Neural cell (in vitro differentiated cells): ENCODE measurements around the gene MAP2K4. TPM values are rescaled to one million over a fixed set of nuclear protein-coding genes. Genes with fewer than 3 reads are reported as not detected.

Source experiments
- H2AFZ ChIP-seq: fragments of 200-600, 300-800 bp; sonication (generic), shearing (Covaris generic); 2 replicates; pipeline ENCODE4 v1.6.0; 2014; ENCODE audit warnings: low read depth, mild to moderate bottlenecking, antibody characterized with exemption, low read length, moderate library complexity
- H3F3A ChIP-seq: fragments of 200-600 bp; shearing (Covaris generic); 2 replicates; pipeline ENCODE4 v1.6.1; 2016; ENCODE audit warnings: mild to moderate bottlenecking, moderate library complexity, mixed read lengths, antibody characterized with exemption, low read length; ENCODE audit not compliant: insufficient read depth, poor library complexity, severe bottlenecking
- H3K27ac ChIP-seq: fragments of 200-600, 300-800 bp; sonication (generic), shearing (Covaris generic); 2 replicates; pipeline ENCODE4 v1.5.1; 2014; ENCODE audit warnings: mild to moderate bottlenecking, low read length, moderate library complexity
- H3K27me3 ChIP-seq: fragments of 300-800, 200-600 bp; sonication (generic), shearing (Covaris generic); 2 replicates; pipeline ENCODE4 v1.6.0; 2014; ENCODE audit warnings: mild to moderate bottlenecking, low read depth, low read length, moderate library complexity; ENCODE audit not compliant: insufficient read depth
- H3K36me3 ChIP-seq: fragments of 300-800, 200-600 bp; sonication (generic), shearing (Covaris generic); 2 replicates; pipeline ENCODE4 v1.5.1; 2014; ENCODE audit warnings: mild to moderate bottlenecking, antibody characterized with exemption, low read length, moderate library complexity; ENCODE audit not compliant: insufficient read depth
- H3K4me2 ChIP-seq: fragments of 300-800, 200-600 bp; sonication (generic), shearing (Covaris generic); 2 replicates; pipeline ENCODE4 v1.6.0; 2014; ENCODE audit warnings: mild to moderate bottlenecking, low read length
- H3K4me3 ChIP-seq: fragments of 300-800, 200-600 bp; sonication (generic), shearing (Covaris generic); 2 replicates; pipeline ENCODE4 v1.5.1; 2014; ENCODE audit warnings: mild to moderate bottlenecking, low read length, moderate library complexity
- H3K79me2 ChIP-seq: fragments of 200-600 bp; shearing (Covaris generic); replicated peaks from 2 replicates; pipeline ENCODE4 v1.6.0; 2014; ENCODE audit warnings: mild to moderate bottlenecking, low read length, moderate library complexity; ENCODE audit not compliant: insufficient read depth
- H3K9ac ChIP-seq: fragments of 300-800, 200-600 bp; sonication (generic), shearing (Covaris generic); 2 replicates; pipeline ENCODE4 v1.6.1; 2016; ENCODE audit warnings: mild to moderate bottlenecking, low read length, mixed read lengths
- H3K9me2 ChIP-seq: fragments of 200-600 bp; shearing (Covaris generic); 2 replicates; pipeline ENCODE4 v1.6.1; 2016; ENCODE audit warnings: mild to moderate bottlenecking, low read length, mixed read lengths; ENCODE audit not compliant: insufficient read depth
- H3K9me3 ChIP-seq: fragments of 200-600, 300-800 bp; sonication (generic), shearing (Covaris generic); 2 replicates; pipeline ENCODE4 v1.6.1; 2016; ENCODE audit warnings: mild to moderate bottlenecking, mixed run types, low read length, moderate library complexity, mixed read lengths
- H4K20me1 ChIP-seq: fragments of 200-600 bp; shearing (Covaris generic); 2 replicates; pipeline ENCODE4 v1.6.1; 2016; ENCODE audit warnings: mild to moderate bottlenecking, mixed run types; ENCODE audit not compliant: insufficient read depth
- CTCF ChIP-seq: fragments of 450-650 bp; IDR thresholded peaks from 2 replicates; pipeline ENCODE4 v1.5.1; 2014; ENCODE audit warnings: antibody characterized with exemption, mild to moderate bottlenecking, moderate library complexity; ENCODE audit not compliant: poor library complexity, severe bottlenecking
- EP300 ChIP-seq: fragments of 450-650 bp; conservative IDR thresholded peaks from 2 replicates; pipeline ENCODE4 v1.6.1; 2014; ENCODE audit warnings: antibody characterized with exemption, mild to moderate bottlenecking, moderate library complexity; ENCODE audit not compliant: poor library complexity, severe bottlenecking
- EZH2 ChIP-seq: fragments of 200-600, 300-800 bp; shearing (Covaris generic), sonication (generic); IDR thresholded peaks from 2 replicates; pipeline ENCODE4 v1.6.1; 2014; ENCODE audit warnings: antibody characterized with exemption, low read length, borderline replicate concordance, mild to moderate bottlenecking; ENCODE audit not compliant: insufficient read depth, poor library complexity, severe bottlenecking
- MXI1 ChIP-seq: fragments of 450-650 bp; conservative IDR thresholded peaks from 2 replicates; pipeline ENCODE4 v1.6.1; 2014; ENCODE audit warnings: antibody characterized with exemption, mild to moderate bottlenecking; ENCODE audit not compliant: poor library complexity, severe bottlenecking
- RAD21 ChIP-seq: fragments of 450-650 bp; conservative IDR thresholded peaks from 2 replicates; pipeline ENCODE4 v1.6.1; 2014; ENCODE audit warnings: antibody characterized with exemption, mild to moderate bottlenecking, moderate library complexity
- REST ChIP-seq: IDR thresholded peaks from 2 replicates; pipeline ENCODE4 v1.6.1; 2012; ENCODE audit warnings: borderline replicate concordance
- SMC3 ChIP-seq: fragments of 450-650 bp; conservative IDR thresholded peaks from 2 replicates; pipeline ENCODE4 v1.6.1; 2014; ENCODE audit warnings: antibody characterized with exemption, mild to moderate bottlenecking, moderate library complexity; ENCODE audit not compliant: poor library complexity
- TAF1 ChIP-seq: IDR thresholded peaks from 2 replicates; pipeline ENCODE4 v1.6.1; 2012; ENCODE audit warnings: low read depth
- polyA plus RNA-seq: library from polyadenylated mRNA; depleted of rRNA; stranded (reverse); fragments of >200 nt; gene quantifications from 2 replicates; pipeline ENCODE4 v1.2.3, GENCODE V29; 2014

The MAP2K4 gene
- polyA plus RNA-seq, 1 donor from 2014 or later: 78.4 TPM

- Histone ChIP-seq H3F3A (no peaks in the 10 kb centered on the region), H3K27me3 (no peaks in the 10 kb centered on the region), H3K79me2 (no peaks in the 10 kb centered on the region), H3K9ac (no peak overlapping the region), H3K27ac (no peak overlapping the region), H3K9me2 (no peaks in the 10 kb centered on the region), H2AFZ (no peak overlapping the region), H3K4me3 (no peak overlapping the region), H3K9me3 (no peaks in the 10 kb centered on the region), H3K4me2 (no peak overlapping the region), H4K20me1 (no peaks in the 10 kb centered on the region), H3K36me3 (peaks cover 19% of the 10 kb centered on the region)
- no peak for TF ChIP-seq EP300
- no peak for TF ChIP-seq MXI1
Measured at GRCh38 chr17:12114686-12115418, 94.2 kb downstream of the MAP2K4 start.

GRCh38 chr17:12116143-12116542, 95.5 kb downstream of the MAP2K4 start:
- Histone ChIP-seq H3K36me3 (peaks cover 19% of the 10 kb centered on the region), H2AFZ (no peak overlapping the region), H3K27me3 (no peaks in the 10 kb centered on the region), H4K20me1 (no peaks in the 10 kb centered on the region), H3K9me2 (no peaks in the 10 kb centered on the region), H3K79me2 (no peaks in the 10 kb centered on the region), H3F3A (no peaks in the 10 kb centered on the region), H3K4me2 (no peak overlapping the region), H3K4me3 (no peak overlapping the region), H3K9me3 (no peaks in the 10 kb centered on the region), H3K9ac (no peak overlapping the region), H3K27ac (no peak overlapping the region)
- no peak for TF ChIP-seq EP300

GRCh38 chr17:12118617-12119016, 97.9 kb downstream of the MAP2K4 start:
- Histone ChIP-seq H3K27ac (no peak overlapping the region), H3K4me3 (no peak overlapping the region), H3K36me3 (peaks cover 13% of the 10 kb centered on the region), H3K4me2 (no peak overlapping the region), H4K20me1 (no peaks in the 10 kb centered on the region), H3K9me2 (no peaks in the 10 kb centered on the region), H3K79me2 (no peaks in the 10 kb centered on the region), H2AFZ (no peak overlapping the region), H3K27me3 (no peaks in the 10 kb centered on the region), H3K9me3 (no peaks in the 10 kb centered on the region), H3K9ac (no peak overlapping the region), H3F3A (no peaks in the 10 kb centered on the region)
- no peak for TF ChIP-seq RAD21
- no peak for TF ChIP-seq EZH2
- TF ChIP-seq REST: no peak
- no peak for TF ChIP-seq CTCF
- no peak for TF ChIP-seq MXI1
- no peak for TF ChIP-seq TAF1
- TF ChIP-seq SMC3: no peak
